ENCODE measurements around the gene FXYD1.

The FXYD1 gene

GRCh38 chr19:35106291-35106583 lies 32.4 kb upstream of the FXYD1 start:
- no peak for DNase-seq
- Histone ChIP-seq H3K9me2 (replicated peaks; ENCODE audit: insufficient read depth, low read length) (no peaks in the 10 kb centered on the region), H3K27me3 (replicated peaks; ENCODE audit: insufficient read depth, low read length) (peaks cover 64% of the 10 kb centered on the region), H4K20me1 (ENCODE audit: insufficient read depth, low read length) (no peaks in the 10 kb centered on the region), H3F3A (ENCODE audit: insufficient read depth, low read length) (no peaks in the 10 kb centered on the region), H3K79me2 (ENCODE audit: low read length) (no peaks in the 10 kb centered on the region), H3K36me3 (replicated peaks; ENCODE audit: insufficient read depth, low read length) (no peaks in the 10 kb centered on the region), H3K4me2 (ENCODE audit: low read depth, low read length) (no peak overlapping the region), H3K9ac (ENCODE audit: low read length) (no peak overlapping the region), H3K4me3 (ENCODE audit: low read length) (no peak overlapping the region), H3K9me3 (replicated peaks; ENCODE audit: insufficient read depth, low read length) (no peaks in the 10 kb centered on the region), H3K4me1 (ENCODE audit: low read length) (no peaks in the 10 kb centered on the region), H2AFZ (ENCODE audit: low read length) (no peak overlapping the region), H3K27ac (ENCODE audit: low read length) (no peak overlapping the region)
- TF ChIP-seq CTCF (IDR thresholded peaks at IDR 0.05; ENCODE audit: low read length) (no peak), EZH2phosphoT487 (IDR thresholded peaks at IDR 0.05; ENCODE audit: low read length) (no peak), EZH2 (optimal IDR thresholded peaks at IDR 0.05; ENCODE audit: low read depth, low read length) (no peak)

GRCh38 chr19:35106898-35107541 lies 31.6 kb upstream of the FXYD1 start:
- Histone ChIP-seq H2AFZ (ENCODE audit: low read length) (no peak overlapping the region), H3K79me2 (ENCODE audit: low read length) (no peaks in the 10 kb centered on the region), H4K20me1 (ENCODE audit: insufficient read depth, low read length) (no peaks in the 10 kb centered on the region), H3K4me2 (ENCODE audit: low read depth, low read length) (no peak overlapping the region), H3K9me2 (replicated peaks; ENCODE audit: insufficient read depth, low read length) (no peaks in the 10 kb centered on the region), H3F3A (ENCODE audit: insufficient read depth, low read length) (no peaks in the 10 kb centered on the region), H3K9me3 (replicated peaks; ENCODE audit: insufficient read depth, low read length) (no peaks in the 10 kb centered on the region), H3K4me3 (ENCODE audit: low read length) (no peak overlapping the region), H3K27ac (ENCODE audit: low read length) (no peak overlapping the region), H3K27me3 (replicated peaks; ENCODE audit: insufficient read depth, low read length) (peaks cover 68% of the 10 kb centered on the region), H3K4me1 (ENCODE audit: low read length) (no peaks in the 10 kb centered on the region), H3K36me3 (replicated peaks; ENCODE audit: insufficient read depth, low read length) (no peaks in the 10 kb centered on the region), H3K9ac (ENCODE audit: low read length) (no peak overlapping the region)
- TF ChIP-seq CTCF (IDR thresholded peaks at IDR 0.05; ENCODE audit: low read length) (no peak), EZH2phosphoT487 (IDR thresholded peaks at IDR 0.05; ENCODE audit: low read length) (no peak)
- no peak for DNase-seq

DNA sequence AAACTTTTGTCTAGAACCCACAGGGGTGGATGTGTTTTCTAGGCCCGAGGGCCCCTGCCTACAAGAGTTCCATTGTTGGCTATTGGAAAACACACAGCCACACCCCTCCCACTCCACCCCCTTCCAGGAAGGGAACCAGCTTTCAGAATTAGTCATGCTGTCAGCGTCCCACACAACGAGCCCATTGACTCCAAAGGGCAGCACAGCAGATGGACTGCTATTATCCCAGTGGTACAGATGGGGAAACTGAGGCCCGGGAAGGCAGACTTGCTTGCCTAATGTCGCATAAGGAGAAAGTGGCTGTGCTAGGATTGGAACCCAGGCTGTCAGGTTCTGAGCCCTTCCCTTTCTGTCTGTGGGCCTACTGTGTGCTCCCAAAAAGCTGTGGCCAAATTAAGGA lies 31.1 kb upstream of the FXYD1 start:
- H2AFZ ChIP-seq (ENCODE audit: low read length): no peak overlapping the region
- no peaks in the 10 kb centered on the region for H3F3A ChIP-seq (ENCODE audit: insufficient read depth, low read length)
- no peaks in the 10 kb centered on the region for H3K36me3 ChIP-seq (replicated peaks; ENCODE audit: insufficient read depth, low read length)
- H3K79me2 ChIP-seq (ENCODE audit: low read length): no peaks in the 10 kb centered on the region
- H3K4me1 ChIP-seq (ENCODE audit: low read length): no peaks in the 10 kb centered on the region
- no peak overlapping the region for H3K27ac ChIP-seq (ENCODE audit: low read length)
- no peaks in the 10 kb centered on the region for H3K9me3 ChIP-seq (replicated peaks; ENCODE audit: insufficient read depth, low read length)
- H3K4me2 ChIP-seq (ENCODE audit: low read depth, low read length): no peak overlapping the region
- H3K9me2 ChIP-seq (replicated peaks; ENCODE audit: insufficient read depth, low read length): no peaks in the 10 kb centered on the region
- H3K27me3 ChIP-seq (replicated peaks; ENCODE audit: insufficient read depth, low read length): peaks cover 72% of the 10 kb centered on the region
- TF ChIP-seq CTCF (IDR thresholded peaks at IDR 0.05; ENCODE audit: low read length): no peak
- TF ChIP-seq EZH2phosphoT487 (IDR thresholded peaks at IDR 0.05; ENCODE audit: low read length): no peak
- no peak for TF ChIP-seq EZH2 (optimal IDR thresholded peaks at IDR 0.05; ENCODE audit: low read depth, low read length)
- no peak overlapping the region for H3K4me3 ChIP-seq (ENCODE audit: low read length)
- H4K20me1 ChIP-seq (ENCODE audit: insufficient read depth, low read length): no peaks in the 10 kb centered on the region
- no peak overlapping the region for H3K9ac ChIP-seq (ENCODE audit: low read length)
- no peak for DNase-seq
